ENCODE measurements around the gene CFAP65.

CFAP65 gene

GRCh38 chr2:219003979-219004378 lies 37.3 kb downstream of the CFAP65 start:
- no peak for DNase-seq

GRCh38 chr2:219003267-219003634 lies 38.1 kb downstream of the CFAP65 start:
- DNase-seq, result no peak

- DNase-seq, result peak in 3 of 5 experiments; percentile 32 to 40 (median 36)
These were observed 38.7 kb downstream of the CFAP65 start for GRCh38 chr2:219002395-219003266.

GRCh38 chr2:219001577-219002394 lies 39.5 kb downstream of the CFAP65 start:
- no peak for DNase-seq

- DNase-seq, result no peak
These were observed 40.2 kb downstream of the CFAP65 start for GRCh38 chr2:219001100-219001576.

GRCh38 chr2:219000569-219000960 lies 40.8 kb downstream of the CFAP65 start:
- DNase-seq, result no peak

GRCh38 chr2:218999881-219000568 lies 41.3 kb downstream of the CFAP65 start:
- no peak for DNase-seq

GRCh38 chr2:218999021-218999880 lies 42.1 kb downstream of the CFAP65 start:
- DNase-seq, result no peak

GRCh38 chr2:218998414-218999002 lies 42.8 kb downstream of the CFAP65 start:
- no peak for DNase-seq

- DNase-seq, result no peak
These were observed 43.6 kb downstream of the CFAP65 start for GRCh38 chr2:218997731-218998130.

GRCh38 chr2:218996937-218997336 lies 44.4 kb downstream of the CFAP65 start:
- DNase-seq, result no peak

- peak; percentile 48 to 79 (median 66) for DNase-seq
These were observed 45.2 kb downstream of the CFAP65 start for GRCh38 chr2:218995972-218996711.

- DNase-seq, result no peak
These were observed 45.8 kb downstream of the CFAP65 start for GRCh38 chr2:218995561-218995960.

GRCh38 chr2:218993345-218994315 lies 47.7 kb downstream of the CFAP65 start, which contains the start of gene CRYBA2:
TSS of gene CRYBA2 (minus strand) at chr2:218993422. CDS start at chr2:218993176, 246 bp downstream.
- no peak for DNase-seq

GRCh38 chr2:218992703-218993344 lies 48.5 kb downstream of the CFAP65 start:
- no peak for DNase-seq

- no peak for DNase-seq
These were observed 49.1 kb downstream of the CFAP65 start for GRCh38 chr2:218992196-218992595.

- DNase-seq, result no peak
These were observed 49.6 kb downstream of the CFAP65 start for GRCh38 chr2:218991674-218992168.

GRCh38 chr2:218990612-218991011 lies 50.7 kb downstream of the CFAP65 start:
- no peak for DNase-seq

GRCh38 chr2:218990052-218990451 lies 51.3 kb downstream of the CFAP65 start:
- DNase-seq, result no peak
